Transverse colon (tissue), 4 donors: Measurements from ENCODE around the gene FSIP2.

Experiments
- CTCF ChIP-seq, 5 experiments: fragments of 200-600 bp in 3 of 5; fragments of 450-650 bp in 2 of 5; sonication (generic) in 3 of 5; IDR thresholded peaks; 1 replicate in 2 of 5; 2 replicates in 3 of 5; pipeline ENCODE4 v1.5.1; 2016 to 2017; ENCODE audit warnings: antibody characterized with exemption in 5 of 5, inconsistent platforms in 3 of 5, mild to moderate bottlenecking in 2 of 5, moderate library complexity in 1 of 5
- POLR2A ChIP-seq: fragments of 450-650 bp; IDR thresholded peaks from one replicate; pipeline ENCODE4 v1.6.1; 2016; ENCODE audit warnings: antibody characterized with exemption, mild to moderate bottlenecking, moderate library complexity
- POLR2AphosphoS5 ChIP-seq, 3 donors: sonication (generic); formaldehyde crosslinking; IDR thresholded peaks; one replicate each; pipeline ENCODE4 v1.6.1; 2016; ENCODE audit warnings: antibody characterized with exemption in 3 of 3

- no peak for TF ChIP-seq CTCF (IDR thresholded peaks at IDR 0.05)
- no peak for TF ChIP-seq POLR2AphosphoS5 (IDR thresholded peaks at IDR 0.05)
- TF ChIP-seq POLR2A, result no peak
Observed at GRCh38 chr2:185793532-185794345, 55.1 kb downstream of the FSIP2 start.
